ENCODE results near the gene VEGFB. TPM values are rescaled to one million over a fixed set of nuclear protein-coding genes. Genes with fewer than 3 reads are reported as not detected.

VEGFB gene
- total and polyA plus RNA-seq, 2 of the 8 experiments (the other 6 are each of a cell fraction or from before 2014, with no cell fraction given), result 9.3 to 49.6 TPM

GRCh38 chr11:64220271-64220670 lies 14.1 kb upstream of the VEGFB start:
- Histone ChIP-seq H3K14ac (ENCODE audit: insufficient read length) (no peak overlapping the region), H3K4ac (replicated peaks; ENCODE audit: insufficient read length, low read depth, low read length) (no peak overlapping the region), H3K9me3 (ENCODE audit: insufficient read depth in 2 of 2, low read depth in 1 of 2, low read length in 1 of 2) (no peaks in the 10 kb centered on the region), H3K4me2 (ENCODE audit: insufficient read depth in 1 of 2, low read depth in 2 of 2, low read length in 2 of 2) (no peak overlapping the region), H2BK20ac (ENCODE audit: low read length) (no peak overlapping the region), H3K23me2 (ENCODE audit: low read depth, low read length) (peaks cover under 1% of the 10 kb centered on the region; the same call in 1 of the 2 replicates), H4K5ac (ENCODE audit: insufficient read length, low read depth, low read length) (no peak overlapping the region), H2BK12ac (ENCODE audit: low read depth, low read length) (no peak overlapping the region), H2AFZ (ENCODE audit: low read length) (no peak overlapping the region), H2BK120ac (replicated peaks; ENCODE audit: low read depth, low read length) (no peak overlapping the region), H2BK15ac (ENCODE audit: low read length) (no peak overlapping the region), H2AK5ac (ENCODE audit: low read depth, low read length) (no peak overlapping the region), H4K20me1 (replicated peaks in 1 of 2; ENCODE audit: control insufficient read depth in 1 of 2, insufficient read depth in 2 of 2, low read length in 2 of 2) (peaks cover 2 to 13% of the 10 kb centered on the region in 2 experiments), H3K27me3 (replicated peaks in 1 of 4; ENCODE audit: control insufficient read depth in 3 of 4, extremely low read depth in 1 of 4, insufficient read depth in 3 of 4, low read length in 3 of 4) (no peaks in the 10 kb centered on the region), H4K8ac (ENCODE audit: extremely low read depth, insufficient read depth, low read length) (no peak overlapping the region), H3K9ac (replicated peaks in 1 of 4; ENCODE audit: extremely low read depth in 1 of 4, low read depth in 3 of 4, low read length in 3 of 4) (no peak overlapping the region), H3K4me1 (replicated peaks in 1 of 4; ENCODE audit: control insufficient read depth in 3 of 4, insufficient read depth in 4 of 4, low read length in 3 of 4) (peaks cover 0 to 3% (median 2%) of the 10 kb centered on the region in 4 experiments; a peak in 4 of 7 replicates), H4K91ac (replicated peaks; ENCODE audit: insufficient read length, low read length) (no peak overlapping the region), H3K79me1 (ENCODE audit: low read depth, low read length) (no peaks in the 10 kb centered on the region), H3K36me3 (ENCODE audit: control insufficient read depth in 2 of 4, insufficient read depth in 4 of 4, low read length in 3 of 4) (peaks cover 0 to 9% (median 5%) of the 10 kb centered on the region in 4 experiments; a peak in 4 of 8 replicates), H3K56ac (replicated peaks; ENCODE audit: insufficient read length, low read depth, low read length) (no peak overlapping the region), H3K18ac (ENCODE audit: extremely low read depth, low read length) (no peak overlapping the region), H2BK5ac (ENCODE audit: low read depth, low read length) (no peak overlapping the region), H3K23ac (ENCODE audit: insufficient read length) (no peak overlapping the region), H3K27ac (ENCODE audit: low read depth, low read length) (no peak overlapping the region), H3K79me2 (ENCODE audit: control insufficient read depth in 1 of 2, insufficient read depth in 2 of 2, low read length in 2 of 2) (no peaks in the 10 kb centered on the region), H3K4me3 (ENCODE audit: extremely low read depth in 1 of 4, insufficient read depth in 2 of 4, low read depth in 3 of 4, low read length in 4 of 4) (no peak overlapping the region)
- FAIRE-seq (no peak), DNase-seq (ENCODE audit: low read depth in 1 of 2, low spot score in 2 of 2) (no peak)
- ChIA-PET POLR2A (ENCODE audit: partially characterized antibody) (interaction anchor here (1.0 to 14.1 kb wide), 8 partner anchors 11 to 49 kb away, joined by 3 to 253 read pairs (median 4); partner anchors contain the start of genes FERMT3, PLCB3 and STIP1), CTCF (ENCODE audit: partially characterized antibody) (interaction anchor here (1.1 to 2.8 kb wide), 4 partner anchors 9 to 32 kb away, joined by 4 to 19 read pairs (median 6); partner anchors contain the start of genes FERMT3 and PLCB3)
- WGBS, 2 experiments (ENCODE audit: extremely low coverage in 1 of 2, insufficient coverage in 1 of 2, insufficient read length in 1 of 2, insufficient replicate concordance in 2 of 2, low coverage in 1 of 2, low lambda C conversion rate in 2 of 2, missing lambda C conversion rate in 1 of 2), result 96% methylated on average over 17 of the region's 17 CpGs; no CpG with 5 or more reads in 1 of the 2 experiments
- TF ChIP-seq, protein P1, sequence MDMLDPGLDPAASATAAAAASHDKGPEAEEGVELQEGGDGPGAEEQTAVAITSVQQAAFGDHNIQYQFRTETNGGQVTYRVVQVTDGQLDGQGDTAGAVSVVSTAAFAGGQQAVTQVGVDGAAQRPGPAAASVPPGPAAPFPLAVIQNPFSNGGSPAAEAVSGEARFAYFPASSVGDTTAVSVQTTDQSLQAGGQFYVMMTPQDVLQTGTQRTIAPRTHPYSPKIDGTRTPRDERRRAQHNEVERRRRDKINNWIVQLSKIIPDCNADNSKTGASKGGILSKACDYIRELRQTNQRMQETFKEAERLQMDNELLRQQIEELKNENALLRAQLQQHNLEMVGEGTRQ (IDR thresholded peaks at IDR 0.05; ENCODE audit: low read length), result no peak
- no peak for TF ChIP-seq SUZ12 (IDR thresholded peaks at IDR 0.05; ENCODE audit: low read length)
- TF ChIP-seq CHD2 (IDR thresholded peaks at IDR 0.05; ENCODE audit: low read length), result no peak
- TF ChIP-seq SRF (IDR thresholded peaks at IDR 0.05; ENCODE audit: low read depth, low read length), result no peak
- no peak for TF ChIP-seq RXRA (IDR thresholded peaks at IDR 0.05; ENCODE audit: insufficient read depth, low read depth, low read length)
- no peak for TF ChIP-seq SIX5 (IDR thresholded peaks at IDR 0.05; ENCODE audit: low read depth, low read length)
- no peak for TF ChIP-seq POLR2AphosphoS5 (IDR thresholded peaks at IDR 0.05; ENCODE audit: low read depth, low read length)
- no peak for TF ChIP-seq RAD21 (IDR thresholded peaks at IDR 0.05 in 1 of 2, conservative IDR thresholded peaks at IDR 0.05 in 1 of 2; ENCODE audit: low read depth in 2 of 2, low read length in 2 of 2)
- TF ChIP-seq CREB1 (IDR thresholded peaks at IDR 0.05), result no peak

All from H1 (cell line).